Measurements from ENCODE around the gene GRPEL1. TPM values are rescaled to one million over a fixed set of nuclear protein-coding genes. Genes with fewer than 3 reads are reported as not detected.

GRPEL1 gene
- polyA plus RNA-seq, 1 of the 3 experiments (the other 2 are of a cell fraction), result 29.8 TPM

DNA sequence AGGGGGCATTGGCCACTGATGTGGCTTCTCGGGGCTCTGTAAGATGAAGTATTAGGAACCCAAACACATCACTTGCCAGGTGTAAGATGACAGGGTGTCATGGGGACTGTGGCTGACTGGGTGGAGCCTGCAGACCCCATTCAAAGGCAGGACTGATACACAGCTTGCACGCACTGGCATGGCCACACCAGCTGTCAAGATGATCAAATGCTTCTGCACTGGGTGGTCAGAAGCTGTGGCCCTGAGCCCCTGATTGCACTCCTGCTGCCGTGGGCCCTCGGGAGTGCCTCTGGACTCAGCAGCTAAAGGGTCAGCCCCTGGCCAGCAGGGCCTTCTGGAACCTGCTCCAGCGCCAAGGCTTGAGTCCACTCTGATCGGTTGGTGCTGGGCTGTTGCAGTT, 48.8 kb upstream of the GRPEL1 start:
- DNase-seq, result no peak
- Histone ChIP-seq H3K36me3 (replicated peaks in 1 of 2; ENCODE audit: control insufficient read depth in 1 of 2, insufficient read depth in 2 of 2, low read length in 1 of 2) (no peaks in the 10 kb centered on the region), H3K27me3 (ENCODE audit: insufficient read depth) (no peaks in the 10 kb centered on the region), H4K20me1 (ENCODE audit: insufficient read depth) (no peaks in the 10 kb centered on the region), H3K4me3 (ENCODE audit: low read depth in 2 of 2, low read length in 1 of 2) (no peak overlapping the region), H3K4me1 (ENCODE audit: control insufficient read depth in 1 of 2, insufficient read depth in 2 of 2, low read depth in 1 of 2, low read length in 1 of 2) (no peaks in the 10 kb centered on the region), H3K9me3 (no peaks in the 10 kb centered on the region), H2AFZ (ENCODE audit: low read depth) (no peak overlapping the region), H3F3A (replicated peaks; ENCODE audit: insufficient read depth) (no peaks in the 10 kb centered on the region), H3K9ac (no peak overlapping the region), H3K9me2 (no peaks in the 10 kb centered on the region), H3K79me2 (ENCODE audit: insufficient read depth) (no peaks in the 10 kb centered on the region), H3K27ac (ENCODE audit: low read depth in 2 of 2, low read length in 1 of 2) (no peak overlapping the region), H3K4me2 (no peak overlapping the region)
- TF ChIP-seq EZH2phosphoT487 (IDR thresholded peaks at IDR 0.05; ENCODE audit: borderline replicate concordance, low read depth) (no peak), NFIC (IDR thresholded peaks at IDR 0.05; ENCODE audit: borderline replicate concordance) (no peak), TEAD4 (IDR thresholded peaks at IDR 0.05; ENCODE audit: borderline replicate concordance, insufficient read depth) (no peak), TCF12 (IDR thresholded peaks at IDR 0.05) (no peak), FOXJ3 (CRISPR knock-in tag; IDR thresholded peaks at IDR 0.05) (no peak), SMC3 (IDR thresholded peaks at IDR 0.05; ENCODE audit: low read depth, low read length) (no peak), SIN3A (IDR thresholded peaks at IDR 0.05; ENCODE audit: borderline replicate concordance, low read depth, low read length) (no peak), JUND (IDR thresholded peaks at IDR 0.05) (no peak), FOXM1 (IDR thresholded peaks at IDR 0.05; ENCODE audit: low read depth) (no peak), GATA2 (CRISPR knock-in tag; IDR thresholded peaks at IDR 0.05) (no peak), TAF1 (IDR thresholded peaks at IDR 0.05; ENCODE audit: borderline replicate concordance, low read depth, low read length) (no peak)
- TF ChIP-seq, protein P1, sequence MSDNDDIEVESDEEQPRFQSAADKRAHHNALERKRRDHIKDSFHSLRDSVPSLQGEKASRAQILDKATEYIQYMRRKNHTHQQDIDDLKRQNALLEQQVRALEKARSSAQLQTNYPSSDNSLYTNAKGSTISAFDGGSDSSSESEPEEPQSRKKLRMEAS (IDR thresholded peaks at IDR 0.05; ENCODE audit: low read depth), result no peak
- TF ChIP-seq, protein P2, sequence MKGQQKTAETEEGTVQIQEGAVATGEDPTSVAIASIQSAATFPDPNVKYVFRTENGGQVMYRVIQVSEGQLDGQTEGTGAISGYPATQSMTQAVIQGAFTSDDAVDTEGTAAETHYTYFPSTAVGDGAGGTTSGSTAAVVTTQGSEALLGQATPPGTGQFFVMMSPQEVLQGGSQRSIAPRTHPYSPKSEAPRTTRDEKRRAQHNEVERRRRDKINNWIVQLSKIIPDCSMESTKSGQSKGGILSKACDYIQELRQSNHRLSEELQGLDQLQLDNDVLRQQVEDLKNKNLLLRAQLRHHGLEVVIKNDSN (IDR thresholded peaks at IDR 0.05; ENCODE audit: borderline replicate concordance, low read depth), result no peak
- TF ChIP-seq, protein P3, sequence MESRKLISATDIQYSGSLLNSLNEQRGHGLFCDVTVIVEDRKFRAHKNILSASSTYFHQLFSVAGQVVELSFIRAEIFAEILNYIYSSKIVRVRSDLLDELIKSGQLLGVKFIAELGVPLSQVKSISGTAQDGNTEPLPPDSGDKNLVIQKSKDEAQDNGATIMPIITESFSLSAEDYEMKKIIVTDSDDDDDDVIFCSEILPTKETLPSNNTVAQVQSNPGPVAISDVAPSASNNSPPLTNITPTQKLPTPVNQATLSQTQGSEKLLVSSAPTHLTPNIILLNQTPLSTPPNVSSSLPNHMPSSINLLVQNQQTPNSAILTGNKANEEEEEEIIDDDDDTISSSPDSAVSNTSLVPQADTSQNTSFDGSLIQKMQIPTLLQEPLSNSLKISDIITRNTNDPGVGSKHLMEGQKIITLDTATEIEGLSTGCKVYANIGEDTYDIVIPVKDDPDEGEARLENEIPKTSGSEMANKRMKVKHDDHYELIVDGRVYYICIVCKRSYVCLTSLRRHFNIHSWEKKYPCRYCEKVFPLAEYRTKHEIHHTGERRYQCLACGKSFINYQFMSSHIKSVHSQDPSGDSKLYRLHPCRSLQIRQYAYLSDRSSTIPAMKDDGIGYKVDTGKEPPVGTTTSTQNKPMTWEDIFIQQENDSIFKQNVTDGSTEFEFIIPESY (IDR thresholded peaks at IDR 0.05; ENCODE audit: borderline replicate concordance, low read depth), result no peak
- TF ChIP-seq, protein P4, sequence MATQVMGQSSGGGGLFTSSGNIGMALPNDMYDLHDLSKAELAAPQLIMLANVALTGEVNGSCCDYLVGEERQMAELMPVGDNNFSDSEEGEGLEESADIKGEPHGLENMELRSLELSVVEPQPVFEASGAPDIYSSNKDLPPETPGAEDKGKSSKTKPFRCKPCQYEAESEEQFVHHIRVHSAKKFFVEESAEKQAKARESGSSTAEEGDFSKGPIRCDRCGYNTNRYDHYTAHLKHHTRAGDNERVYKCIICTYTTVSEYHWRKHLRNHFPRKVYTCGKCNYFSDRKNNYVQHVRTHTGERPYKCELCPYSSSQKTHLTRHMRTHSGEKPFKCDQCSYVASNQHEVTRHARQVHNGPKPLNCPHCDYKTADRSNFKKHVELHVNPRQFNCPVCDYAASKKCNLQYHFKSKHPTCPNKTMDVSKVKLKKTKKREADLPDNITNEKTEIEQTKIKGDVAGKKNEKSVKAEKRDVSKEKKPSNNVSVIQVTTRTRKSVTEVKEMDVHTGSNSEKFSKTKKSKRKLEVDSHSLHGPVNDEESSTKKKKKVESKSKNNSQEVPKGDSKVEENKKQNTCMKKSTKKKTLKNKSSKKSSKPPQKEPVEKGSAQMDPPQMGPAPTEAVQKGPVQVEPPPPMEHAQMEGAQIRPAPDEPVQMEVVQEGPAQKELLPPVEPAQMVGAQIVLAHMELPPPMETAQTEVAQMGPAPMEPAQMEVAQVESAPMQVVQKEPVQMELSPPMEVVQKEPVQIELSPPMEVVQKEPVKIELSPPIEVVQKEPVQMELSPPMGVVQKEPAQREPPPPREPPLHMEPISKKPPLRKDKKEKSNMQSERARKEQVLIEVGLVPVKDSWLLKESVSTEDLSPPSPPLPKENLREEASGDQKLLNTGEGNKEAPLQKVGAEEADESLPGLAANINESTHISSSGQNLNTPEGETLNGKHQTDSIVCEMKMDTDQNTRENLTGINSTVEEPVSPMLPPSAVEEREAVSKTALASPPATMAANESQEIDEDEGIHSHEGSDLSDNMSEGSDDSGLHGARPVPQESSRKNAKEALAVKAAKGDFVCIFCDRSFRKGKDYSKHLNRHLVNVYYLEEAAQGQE (IDR thresholded peaks at IDR 0.05; ENCODE audit: low read depth, low read length), result no peak
- TF ChIP-seq, protein P5, sequence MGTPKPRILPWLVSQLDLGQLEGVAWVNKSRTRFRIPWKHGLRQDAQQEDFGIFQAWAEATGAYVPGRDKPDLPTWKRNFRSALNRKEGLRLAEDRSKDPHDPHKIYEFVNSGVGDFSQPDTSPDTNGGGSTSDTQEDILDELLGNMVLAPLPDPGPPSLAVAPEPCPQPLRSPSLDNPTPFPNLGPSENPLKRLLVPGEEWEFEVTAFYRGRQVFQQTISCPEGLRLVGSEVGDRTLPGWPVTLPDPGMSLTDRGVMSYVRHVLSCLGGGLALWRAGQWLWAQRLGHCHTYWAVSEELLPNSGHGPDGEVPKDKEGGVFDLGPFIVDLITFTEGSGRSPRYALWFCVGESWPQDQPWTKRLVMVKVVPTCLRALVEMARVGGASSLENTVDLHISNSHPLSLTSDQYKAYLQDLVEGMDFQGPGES (IDR thresholded peaks at IDR 0.05; ENCODE audit: low read depth, low read length), result no peak
- 59% methylated on average over 6 of the region's 6 CpGs for WGBS (ENCODE audit: low lambda C conversion rate)
- ChIA-PET POLR2A (no interaction called here), CTCF (interaction anchor here (1.4 kb wide), 1 partner anchor 15 kb away, joined by 5 read pairs; no protein-coding TSS in a partner anchor)

Data from SK-N-SH (cell line).